Osteocyte (in vitro differentiated cells): Measurements from ENCODE around the gene PANK4. TPM values are rescaled to one million over a fixed set of nuclear protein-coding genes. Genes with fewer than 3 reads are reported as not detected.

Experiments used
- DNase-seq: peaks from one replicate; pipeline ENCODE4 v3.0.0; 2021; ENCODE audit warnings: mixed read lengths; ENCODE audit not compliant: unreplicated experiment; ENCODE audit errors: extremely low spot score
- H3K27ac Mint-ChIP-seq: one replicate; pipeline ENCODE4 v1.8.0; 2021; ENCODE audit warnings: mild to moderate bottlenecking, mixed read lengths; ENCODE audit not compliant: unreplicated experiment
- H3K27me3 Mint-ChIP-seq: one replicate; pipeline ENCODE4 v1.8.0; 2021; ENCODE audit warnings: mixed read lengths; ENCODE audit not compliant: unreplicated experiment
- H3K36me3 Mint-ChIP-seq: one replicate; pipeline ENCODE4 v1.8.0; 2021; ENCODE audit warnings: mixed read lengths; ENCODE audit not compliant: unreplicated experiment
- H3K4me1 Mint-ChIP-seq: one replicate; pipeline ENCODE4 v1.8.0; 2021; ENCODE audit warnings: mixed read lengths; ENCODE audit not compliant: unreplicated experiment
- H3K4me3 Mint-ChIP-seq: one replicate; pipeline ENCODE4 v1.8.0; 2021; ENCODE audit warnings: mild to moderate bottlenecking, moderate library complexity, mixed read lengths; ENCODE audit not compliant: unreplicated experiment
- H3K9me3 Mint-ChIP-seq: one replicate; pipeline ENCODE4 v1.8.0; 2021; ENCODE audit warnings: mixed read lengths; ENCODE audit not compliant: unreplicated experiment
- CTCF ChIP-seq: fragments of 200-600 bp; sonication (generic); IDR thresholded peaks from 2 replicates; pipeline ENCODE4 v1.5.0; 2021; ENCODE audit warnings: antibody characterized with exemption, mild to moderate bottlenecking, moderate library complexity
- total RNA-seq: library from RNA; stranded (reverse); gene quantifications from 2 replicates; pipeline ENCODE4 v1.2.1, GENCODE V29; 2021

PANK4 gene
- total RNA-seq, 1 donor from 2014 or later, result 34.4 TPM

DNA sequence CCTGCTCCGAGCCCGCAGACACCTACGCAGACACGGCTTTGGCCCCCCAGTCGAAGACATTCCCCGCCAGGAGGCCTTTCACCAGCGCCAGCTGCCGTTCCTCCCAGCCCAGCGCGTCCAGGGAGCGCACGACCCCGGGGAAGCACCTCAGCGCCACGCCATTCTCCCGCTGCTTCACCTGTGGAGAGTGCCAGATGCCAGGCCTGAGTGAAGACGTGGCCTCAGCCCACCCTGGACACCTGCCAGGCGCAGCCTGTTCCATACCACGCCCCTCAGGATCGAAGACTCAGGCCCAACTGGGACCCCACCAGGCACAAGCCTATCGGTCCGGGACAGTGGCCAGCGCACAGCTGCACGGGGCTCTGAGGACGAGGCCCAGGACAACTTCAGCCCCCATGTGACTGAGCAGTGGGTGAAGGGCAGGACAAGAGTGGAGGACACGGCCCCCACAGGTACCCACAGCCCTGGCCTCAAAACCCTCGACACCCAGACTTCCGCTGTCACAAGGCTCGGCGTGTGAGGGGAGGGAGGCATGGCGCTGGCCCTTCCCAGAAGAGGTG, 13.5 kb downstream of the PANK4 start:
- Mint-ChIP-seq H3K4me1 (no peaks in the 10 kb centered on the region), H3K9me3 (no peaks in the 10 kb centered on the region), H3K36me3 (peaks cover 12% of the 10 kb centered on the region), H3K27me3 (no peaks in the 10 kb centered on the region), H3K4me3 (no peak overlapping the region), H3K27ac (no peak overlapping the region)
- no peak for TF ChIP-seq CTCF
- DNase-seq, result no peak

DNA sequence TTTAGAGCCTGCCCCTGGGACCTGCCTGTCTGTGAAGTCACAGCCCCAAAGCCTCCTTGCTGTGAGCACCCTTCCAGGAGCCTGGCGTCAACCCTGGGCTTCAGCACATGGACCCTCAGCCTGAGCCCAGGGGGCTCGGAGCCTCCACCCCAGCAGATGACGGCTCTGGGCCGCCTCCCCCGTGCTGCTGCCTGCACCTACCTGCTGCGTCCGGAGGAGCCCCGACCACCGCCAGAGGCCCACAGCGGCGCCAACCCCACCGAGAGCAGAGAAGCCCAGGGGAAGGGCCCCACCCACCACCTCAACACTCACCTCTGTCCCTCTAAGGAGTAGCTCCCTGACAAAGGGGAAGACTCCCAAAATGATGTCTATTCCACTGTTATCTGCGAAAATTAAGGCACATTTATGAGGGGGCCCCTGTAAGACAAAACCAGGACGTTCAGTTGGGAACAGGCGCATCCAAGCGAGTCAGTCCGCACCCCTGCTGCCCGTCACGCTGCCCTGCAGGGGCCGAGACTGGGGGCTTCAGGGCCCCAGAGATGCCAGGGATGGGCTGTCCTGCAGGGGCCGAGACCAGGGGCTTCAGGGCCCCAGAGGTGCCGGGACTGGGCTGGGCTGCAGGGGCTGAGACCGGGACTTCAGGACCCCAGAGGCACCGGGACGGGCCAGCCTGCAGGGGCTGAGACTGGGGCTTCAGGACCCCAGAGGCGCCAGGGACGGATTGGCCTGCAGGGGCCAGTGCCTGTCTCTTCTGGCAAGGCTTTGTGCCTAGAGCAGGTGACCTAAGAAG, 15.8 kb downstream of the PANK4 start:
- Mint-ChIP-seq H3K27ac (no peak overlapping the region), H3K27me3 (no peaks in the 10 kb centered on the region), H3K36me3 (peaks cover 5% of the 10 kb centered on the region), H3K9me3 (no peaks in the 10 kb centered on the region), H3K4me3 (no peak overlapping the region), H3K4me1 (peaks cover 2% of the 10 kb centered on the region)
- no peak for DNase-seq
- no peak for TF ChIP-seq CTCF

DNA sequence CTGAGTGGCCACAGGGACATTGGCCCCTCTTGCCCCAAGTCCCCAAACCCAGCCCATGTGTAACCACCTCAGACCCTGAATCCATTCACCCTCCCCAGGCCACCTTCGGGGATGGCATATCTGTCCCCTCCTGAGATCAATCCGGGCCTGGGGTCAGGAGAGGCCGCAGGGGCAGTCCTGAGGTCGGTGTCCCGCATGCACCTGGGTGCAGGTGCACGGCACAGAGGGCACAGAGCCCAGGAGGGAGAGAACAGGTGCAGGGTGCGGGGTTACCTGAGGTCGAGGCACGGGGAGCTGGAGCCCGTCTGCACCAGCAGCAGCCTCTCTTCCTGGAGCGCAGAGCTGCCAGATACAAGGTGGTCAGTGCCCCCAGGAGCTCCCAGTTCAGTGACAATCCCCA, 16.8 kb downstream of the PANK4 start:
- TF ChIP-seq CTCF, result no peak
- no peaks in the 10 kb centered on the region for H3K27me3 Mint-ChIP-seq
- H3K4me3 Mint-ChIP-seq, result no peak overlapping the region
- DNase-seq, result no peak
- no peak overlapping the region for H3K27ac Mint-ChIP-seq
- H3K36me3 Mint-ChIP-seq, result peaks cover 5% of the 10 kb centered on the region
- no peaks in the 10 kb centered on the region for H3K9me3 Mint-ChIP-seq
- H3K4me1 Mint-ChIP-seq, result peaks cover 3% of the 10 kb centered on the region

GRCh38 chr1:2508751-2509150, 17.6 kb downstream of the PANK4 start:
- no peak for DNase-seq
- Mint-ChIP-seq H3K27me3 (no peaks in the 10 kb centered on the region), H3K4me3 (no peak overlapping the region), H3K4me1 (peaks cover 3% of the 10 kb centered on the region), H3K9me3 (no peaks in the 10 kb centered on the region), H3K27ac (no peak overlapping the region), H3K36me3 (peaks cover 5% of the 10 kb centered on the region)
- TF ChIP-seq CTCF, result no peak

DNA sequence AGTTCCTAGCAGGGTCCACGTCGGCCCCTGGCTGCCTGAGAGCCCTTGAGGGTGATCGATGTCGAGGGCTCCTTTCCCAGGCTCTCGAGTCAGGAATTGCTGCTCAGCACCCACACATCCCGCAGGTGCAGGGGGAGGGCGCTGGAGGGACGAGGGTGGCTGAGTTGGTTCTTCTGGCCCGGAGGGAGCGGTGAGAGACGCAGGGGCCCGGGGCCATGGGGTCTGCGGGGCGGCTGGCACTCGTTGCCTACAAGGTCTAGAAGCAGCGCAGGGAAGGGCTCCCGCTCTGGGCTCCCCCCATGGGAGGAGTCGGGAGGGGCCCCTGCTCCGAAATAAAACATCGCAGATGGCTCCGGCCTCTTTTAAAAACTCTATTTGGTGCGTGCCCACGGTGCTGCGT, 18.2 kb downstream of the PANK4 start:
- Mint-ChIP-seq H3K36me3 (peaks cover 5% of the 10 kb centered on the region), H3K4me1 (peaks cover 3% of the 10 kb centered on the region), H3K27me3 (no peaks in the 10 kb centered on the region), H3K9me3 (no peaks in the 10 kb centered on the region), H3K27ac (no peak overlapping the region), H3K4me3 (no peak overlapping the region)
- TF ChIP-seq CTCF, result no peak
- DNase-seq, result no peak
